Sigmoid colon (tissue), 4 donors: ENCODE results near the gene STEAP1B.

Experiments
- EP300 ChIP-seq, 4 donors: sonication (generic); formaldehyde crosslinking; IDR thresholded peaks; one replicate each; pipeline ENCODE4 v1.6.1; 2017; ENCODE audit warnings: antibody characterized with exemption in 4 of 4
- POLR2A ChIP-seq, 2 donors: fragments of 450-650 bp; IDR thresholded peaks; one replicate each; pipeline ENCODE4 v1.6.1; 2016; ENCODE audit warnings: antibody characterized with exemption in 2 of 2, mild to moderate bottlenecking in 2 of 2, moderate library complexity in 2 of 2
- POLR2AphosphoS5 ChIP-seq, 4 donors: sonication (generic); formaldehyde crosslinking; IDR thresholded peaks; one replicate each; pipeline ENCODE4 v1.6.1; 2017; ENCODE audit warnings: antibody characterized with exemption in 4 of 4
- TF ChIP-seq, protein P1 (sequence below), 4 experiments: fragments of 450-650 bp in 3 of 4; fragments of 200-600 bp in 1 of 4; IDR thresholded peaks; one replicate each; pipeline ENCODE4 v1.5.1; 2016 to 2019; ENCODE audit warnings: antibody characterized with exemption in 4 of 4, mild to moderate bottlenecking in 3 of 4, moderate library complexity in 2 of 4

DNA sequence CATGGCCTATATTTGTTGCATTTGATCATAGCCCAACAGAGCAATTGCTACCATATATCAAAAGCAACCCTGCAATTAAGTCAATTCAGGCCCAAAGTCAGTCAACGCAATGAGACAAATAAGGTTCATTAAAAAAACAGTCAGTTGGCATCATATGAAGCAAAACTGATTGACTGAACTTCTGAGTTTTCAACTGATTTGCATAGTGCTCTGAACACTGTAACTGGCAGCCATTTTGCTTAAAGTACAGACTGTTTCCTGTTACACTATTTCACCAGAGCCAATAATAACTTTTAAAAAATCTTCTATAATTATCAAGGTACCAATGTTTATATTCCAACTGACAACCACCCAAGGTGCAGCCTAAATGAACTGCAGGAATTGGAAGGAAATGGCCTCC lies 74.6 kb downstream of the STEAP1B start:
- TF ChIP-seq POLR2A (IDR thresholded peaks at IDR 0.05) (no peak), POLR2AphosphoS5 (IDR thresholded peaks at IDR 0.05) (no peak), EP300 (IDR thresholded peaks at IDR 0.05) (no peak)
- TF ChIP-seq, protein P1, sequence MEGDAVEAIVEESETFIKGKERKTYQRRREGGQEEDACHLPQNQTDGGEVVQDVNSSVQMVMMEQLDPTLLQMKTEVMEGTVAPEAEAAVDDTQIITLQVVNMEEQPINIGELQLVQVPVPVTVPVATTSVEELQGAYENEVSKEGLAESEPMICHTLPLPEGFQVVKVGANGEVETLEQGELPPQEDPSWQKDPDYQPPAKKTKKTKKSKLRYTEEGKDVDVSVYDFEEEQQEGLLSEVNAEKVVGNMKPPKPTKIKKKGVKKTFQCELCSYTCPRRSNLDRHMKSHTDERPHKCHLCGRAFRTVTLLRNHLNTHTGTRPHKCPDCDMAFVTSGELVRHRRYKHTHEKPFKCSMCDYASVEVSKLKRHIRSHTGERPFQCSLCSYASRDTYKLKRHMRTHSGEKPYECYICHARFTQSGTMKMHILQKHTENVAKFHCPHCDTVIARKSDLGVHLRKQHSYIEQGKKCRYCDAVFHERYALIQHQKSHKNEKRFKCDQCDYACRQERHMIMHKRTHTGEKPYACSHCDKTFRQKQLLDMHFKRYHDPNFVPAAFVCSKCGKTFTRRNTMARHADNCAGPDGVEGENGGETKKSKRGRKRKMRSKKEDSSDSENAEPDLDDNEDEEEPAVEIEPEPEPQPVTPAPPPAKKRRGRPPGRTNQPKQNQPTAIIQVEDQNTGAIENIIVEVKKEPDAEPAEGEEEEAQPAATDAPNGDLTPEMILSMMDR (IDR thresholded peaks at IDR 0.05): no peak
